Activated T-helper 1 cell treated with anti-CD3 and anti-CD28 coated beads, Interleukin-2, amount 50 U/mL, for 16 hours (primary cell): ENCODE data around the gene NT5C1B.
"Not testable (repeated sequence)": the region's sequence is repeated elsewhere in the genome, so short reads cannot be mapped to it uniquely, and the experiment has no call there.

ENCODE experiments used
- DNase-seq, 2 donors: peaks; one replicate each; pipeline ENCODE4 v3.0.0-alpha.2; 2020; ENCODE audit warnings: low read depth in 1 of 2, low spot score in 1 of 2

Gene NT5C1B

GRCh38 chr2:18589354-18589753, at the start of gene NT5C1B:
NT5C1B (minus strand) TSS chr2:18589569; CDS start chr2:18589468, 101 bp downstream.
- no peak for DNase-seq

GRCh38 chr2:18637196-18637595, 47.8 kb upstream of the NT5C1B start:
- DNase-seq: no peak

GRCh38 chr2:18632699-18633098, 43.3 kb upstream of the NT5C1B start:
- not testable (repeated sequence) for DNase-seq

- no peak for DNase-seq
Measured at GRCh38 chr2:18630941-18631340, 41.6 kb upstream of the NT5C1B start.

- DNase-seq: no peak
Measured at GRCh38 chr2:18630541-18630940, 41.2 kb upstream of the NT5C1B start.

- no peak for DNase-seq
Measured at GRCh38 chr2:18630101-18630500, 40.7 kb upstream of the NT5C1B start.

GRCh38 chr2:18626958-18627650, 37.7 kb upstream of the NT5C1B start:
- DNase-seq: no peak

GRCh38 chr2:18626256-18626668, 36.9 kb upstream of the NT5C1B start:
- DNase-seq: no peak

GRCh38 chr2:18625563-18625962, 36.2 kb upstream of the NT5C1B start:
- DNase-seq: no peak

- DNase-seq: no peak
Measured at GRCh38 chr2:18623782-18624181, 34.4 kb upstream of the NT5C1B start.

- DNase-seq: no peak
Measured at GRCh38 chr2:18620867-18621632, 31.7 kb upstream of the NT5C1B start.

- no peak for DNase-seq
Measured at GRCh38 chr2:18619091-18619490, 29.7 kb upstream of the NT5C1B start.

GRCh38 chr2:18614041-18614440, 24.7 kb upstream of the NT5C1B start:
- no peak for DNase-seq

- DNase-seq: no peak
Measured at GRCh38 chr2:18612133-18612532, 22.8 kb upstream of the NT5C1B start.

- DNase-seq: no peak
Measured at GRCh38 chr2:18611604-18612003, 22.2 kb upstream of the NT5C1B start.

- DNase-seq: no peak
Measured at GRCh38 chr2:18611184-18611583, 21.8 kb upstream of the NT5C1B start.

GRCh38 chr2:18610651-18611050, 21.3 kb upstream of the NT5C1B start:
- no peak for DNase-seq

GRCh38 chr2:18610090-18610489, 20.7 kb upstream of the NT5C1B start:
- DNase-seq: no peak

GRCh38 chr2:18605115-18605514, 15.7 kb upstream of the NT5C1B start:
- DNase-seq: no peak

GRCh38 chr2:18604531-18604885, 15.1 kb upstream of the NT5C1B start:
- DNase-seq: no peak

- DNase-seq: no peak
Measured at GRCh38 chr2:18603854-18604530, 14.6 kb upstream of the NT5C1B start.

GRCh38 chr2:18602298-18602697, 12.9 kb upstream of the NT5C1B start:
- no peak for DNase-seq
